ENCODE measurements around the gene C19orf12. TPM values are rescaled to one million over a fixed set of nuclear protein-coding genes. Genes with fewer than 3 reads are reported as not detected.

C19orf12 gene
- total RNA-seq, 2 experiments from 2014 or later, result 12.5 to 20.6 TPM

DNA sequence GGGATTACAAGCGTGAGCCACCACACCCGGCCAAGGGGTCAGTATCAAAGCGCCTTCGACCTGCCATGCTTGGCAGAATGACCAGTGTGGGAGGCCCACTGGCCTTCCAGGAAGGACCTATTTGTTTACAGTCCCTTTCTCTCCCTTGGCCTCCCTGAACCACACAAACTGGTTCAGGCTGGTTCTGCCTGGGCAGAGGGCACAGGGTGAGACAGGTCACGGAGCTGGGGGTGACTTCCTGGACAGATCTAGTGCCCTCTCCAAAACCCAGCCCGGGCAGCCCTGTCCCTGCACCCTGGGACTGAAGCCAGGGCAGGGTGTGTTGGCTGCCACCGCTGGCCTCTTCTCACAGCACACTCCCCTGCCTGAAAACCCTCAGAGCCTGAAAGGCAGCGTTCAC lies 38.5 kb downstream of the C19orf12 start:
- ChIA-PET POLR2A (interaction anchor here (1.8 kb wide), 1 partner anchor 11 kb away, joined by 5 read pairs; the partner anchor contains the start of gene PLEKHF1), CTCF (ENCODE audit: unreplicated experiment) (no interaction called here)
- Histone ChIP-seq H3K9me2 (ENCODE audit: insufficient read depth, low read length) (no peaks in the 10 kb centered on the region), H2AFZ (ENCODE audit: low read length) (no peak overlapping the region), H3K9me3 (ENCODE audit: low read length) (no peaks in the 10 kb centered on the region), H3K36me3 (ENCODE audit: insufficient read depth, low read length) (peaks cover 4% of the 10 kb centered on the region; the same call in 1 of the 2 replicates), H3K27ac (ENCODE audit: low read depth, low read length, poor library complexity, severe bottlenecking) (no peak overlapping the region), H4K20me1 (ENCODE audit: insufficient read depth, low read length) (no peaks in the 10 kb centered on the region), H3K4me3 (ENCODE audit: low read depth, low read length, poor library complexity, severe bottlenecking) (no peak overlapping the region), H3K79me2 (ENCODE audit: insufficient read depth, low read depth, low read length) (no peaks in the 10 kb centered on the region), H3K4me1 (ENCODE audit: insufficient read depth, low read length, poor library complexity, severe bottlenecking) (peaks cover 42% of the 10 kb centered on the region), H3K4me2 (ENCODE audit: low read length) (no peak overlapping the region)
- BruUV-seq (replicated peaks), result no TSS peak
- no peak for DNase-seq (ENCODE audit: low spot score)
- intact Hi-C loops (cut with micrococcal nuclease; ENCODE audit: unreplicated experiment), result no loop called here
- TF ChIP-seq EZH2phosphoT487 (IDR thresholded peaks at IDR 0.05; ENCODE audit: borderline replicate concordance, low read depth, low read length), result no peak
- TF ChIP-seq, protein P1, sequence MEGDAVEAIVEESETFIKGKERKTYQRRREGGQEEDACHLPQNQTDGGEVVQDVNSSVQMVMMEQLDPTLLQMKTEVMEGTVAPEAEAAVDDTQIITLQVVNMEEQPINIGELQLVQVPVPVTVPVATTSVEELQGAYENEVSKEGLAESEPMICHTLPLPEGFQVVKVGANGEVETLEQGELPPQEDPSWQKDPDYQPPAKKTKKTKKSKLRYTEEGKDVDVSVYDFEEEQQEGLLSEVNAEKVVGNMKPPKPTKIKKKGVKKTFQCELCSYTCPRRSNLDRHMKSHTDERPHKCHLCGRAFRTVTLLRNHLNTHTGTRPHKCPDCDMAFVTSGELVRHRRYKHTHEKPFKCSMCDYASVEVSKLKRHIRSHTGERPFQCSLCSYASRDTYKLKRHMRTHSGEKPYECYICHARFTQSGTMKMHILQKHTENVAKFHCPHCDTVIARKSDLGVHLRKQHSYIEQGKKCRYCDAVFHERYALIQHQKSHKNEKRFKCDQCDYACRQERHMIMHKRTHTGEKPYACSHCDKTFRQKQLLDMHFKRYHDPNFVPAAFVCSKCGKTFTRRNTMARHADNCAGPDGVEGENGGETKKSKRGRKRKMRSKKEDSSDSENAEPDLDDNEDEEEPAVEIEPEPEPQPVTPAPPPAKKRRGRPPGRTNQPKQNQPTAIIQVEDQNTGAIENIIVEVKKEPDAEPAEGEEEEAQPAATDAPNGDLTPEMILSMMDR (conservative IDR thresholded peaks at IDR 0.05; ENCODE audit: low read length), result no peak

DNA sequence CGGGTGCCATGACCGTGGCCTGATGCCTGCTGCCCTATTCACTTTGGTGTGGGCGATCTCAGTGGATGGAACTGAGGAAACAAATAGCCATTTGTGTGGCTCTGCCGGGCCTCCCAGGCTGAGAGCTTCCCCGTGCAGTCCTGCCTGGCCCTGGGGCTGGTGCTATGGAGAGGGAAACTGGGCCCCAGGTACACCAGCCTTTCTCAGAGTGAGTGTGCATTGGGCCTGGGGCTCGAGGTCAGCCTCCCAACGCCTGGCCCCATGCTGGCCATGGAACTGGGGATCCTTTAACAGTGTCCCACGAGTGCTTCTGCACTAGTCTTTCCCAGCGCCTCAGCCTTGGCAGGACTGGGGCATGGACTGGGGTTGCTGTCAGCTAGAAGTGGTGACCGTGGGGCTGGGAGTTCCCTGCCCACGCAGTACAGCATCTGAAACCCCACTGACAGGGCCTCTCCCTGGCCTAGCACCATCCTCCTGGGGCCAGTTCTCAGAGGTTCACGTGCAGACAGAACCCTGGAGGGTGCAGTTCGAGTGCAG lies 39.3 kb downstream of the C19orf12 start:
- Histone ChIP-seq H2AFZ (ENCODE audit: low read length) (no peak overlapping the region), H3K9me2 (ENCODE audit: insufficient read depth, low read length) (no peaks in the 10 kb centered on the region), H3K36me3 (ENCODE audit: insufficient read depth, low read length) (peaks cover 4% of the 10 kb centered on the region; the same call in 1 of the 2 replicates), H4K20me1 (ENCODE audit: insufficient read depth, low read length) (no peaks in the 10 kb centered on the region), H3K4me2 (ENCODE audit: low read length) (no peak overlapping the region), H3K27ac (ENCODE audit: low read depth, low read length, poor library complexity, severe bottlenecking) (no peak overlapping the region), H3K4me1 (ENCODE audit: insufficient read depth, low read length, poor library complexity, severe bottlenecking) (peaks cover 38% of the 10 kb centered on the region), H3K4me3 (ENCODE audit: low read depth, low read length, poor library complexity, severe bottlenecking) (no peak overlapping the region), H3K79me2 (ENCODE audit: insufficient read depth, low read depth, low read length) (no peaks in the 10 kb centered on the region), H3K9me3 (ENCODE audit: low read length) (no peaks in the 10 kb centered on the region)
- no TSS peak for BruUV-seq (replicated peaks)
- no peak for TF ChIP-seq EZH2phosphoT487 (IDR thresholded peaks at IDR 0.05; ENCODE audit: borderline replicate concordance, low read depth, low read length)
- TF ChIP-seq, protein P1 (conservative IDR thresholded peaks at IDR 0.05; ENCODE audit: low read length), result no peak
- POLR2A ChIA-PET, result no interaction called here
- CTCF ChIA-PET (ENCODE audit: unreplicated experiment), result no interaction called here
- intact Hi-C loops (cut with micrococcal nuclease; ENCODE audit: unreplicated experiment), result no loop called here
- DNase-seq (ENCODE audit: low spot score), result no peak

DNA sequence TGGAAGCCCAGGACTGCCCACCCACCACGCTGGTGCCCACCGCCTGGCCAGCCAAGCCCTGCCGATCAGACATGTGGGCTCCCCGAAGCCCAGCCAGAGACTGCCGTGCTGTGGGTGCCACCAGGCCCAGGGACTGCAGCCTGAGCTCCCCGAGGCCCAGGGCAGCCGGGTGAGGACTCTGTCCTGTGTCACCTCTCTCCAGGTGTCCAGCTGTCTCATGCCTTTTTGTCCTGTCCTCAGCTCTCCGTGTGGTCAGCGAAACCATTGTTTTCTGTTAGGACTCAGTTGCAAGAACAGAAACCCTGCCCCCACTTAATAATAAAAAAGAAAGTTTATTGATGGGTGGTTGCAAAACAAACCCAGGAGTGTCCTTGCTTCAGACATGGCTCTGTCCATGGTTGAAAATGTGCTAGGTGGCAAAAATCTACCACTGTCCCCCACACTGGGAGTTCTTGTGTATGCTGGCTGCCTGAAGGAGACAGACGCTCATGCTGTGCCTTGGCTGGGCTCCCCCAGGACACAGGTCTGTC lies 39.9 kb downstream of the C19orf12 start:
- Histone ChIP-seq H3K4me1 (ENCODE audit: insufficient read depth, low read length, poor library complexity, severe bottlenecking) (peaks cover 33% of the 10 kb centered on the region), H4K20me1 (ENCODE audit: insufficient read depth, low read length) (no peaks in the 10 kb centered on the region), H3K27ac (ENCODE audit: low read depth, low read length, poor library complexity, severe bottlenecking) (no peak overlapping the region), H2AFZ (ENCODE audit: low read length) (no peak overlapping the region), H3K79me2 (ENCODE audit: insufficient read depth, low read depth, low read length) (no peaks in the 10 kb centered on the region), H3K9me3 (ENCODE audit: low read length) (no peaks in the 10 kb centered on the region), H3K36me3 (ENCODE audit: insufficient read depth, low read length) (peaks cover 4% of the 10 kb centered on the region; the same call in 1 of the 2 replicates), H3K4me3 (ENCODE audit: low read depth, low read length, poor library complexity, severe bottlenecking) (no peak overlapping the region), H3K4me2 (ENCODE audit: low read length) (no peak overlapping the region), H3K9me2 (ENCODE audit: insufficient read depth, low read length) (no peaks in the 10 kb centered on the region)
- ChIA-PET CTCF (ENCODE audit: unreplicated experiment) (no interaction called here), POLR2A (no interaction called here)
- no peak for DNase-seq (ENCODE audit: low spot score)
- intact Hi-C loops (cut with micrococcal nuclease; ENCODE audit: unreplicated experiment), result no loop called here
- TF ChIP-seq EZH2phosphoT487 (IDR thresholded peaks at IDR 0.05; ENCODE audit: borderline replicate concordance, low read depth, low read length), result no peak
- no TSS peak for BruUV-seq (replicated peaks)

Measured in OCI-LY7 (cell line).